Activated CD8-positive, alpha-beta T cell treated with anti-CD3 and anti-CD28 coated beads, Interleukin-2, amount 10 ng/mL, durations not matched to agents 7 days and 5 days (primary cell): ENCODE results near the gene APOBEC2. TPM values are rescaled to one million over a fixed set of nuclear protein-coding genes. Genes with fewer than 3 reads are reported as not detected.

Experiments used
- ATAC-seq: fragments of 150-1000 bp; cut with Tn5 transposase; one replicate; pipeline ENCODE4 v1.10.0; 2021; ENCODE audit warnings: moderate library complexity
- CTCF ChIA-PET: fragments of 350-600 bp; sonication (Branson Sonifier 250); formaldehyde crosslinking; loops from one replicate; lab custom pipeline; 2021; ENCODE audit warnings: antibody characterized with exemption; lab: Charles Lee
- POLR2A ChIA-PET: fragments of 350-600 bp; sonication (Branson Sonifier 250); formaldehyde crosslinking; loops from one replicate; lab custom pipeline; 2021; ENCODE audit warnings: antibody characterized with exemption; lab: Charles Lee
- DNase-seq: peaks from one replicate; pipeline ENCODE4 v3.0.0-alpha.2; 2020
- H3K27ac Mint-ChIP-seq: one replicate; pipeline ENCODE4 v1.8.0; 2021; ENCODE audit warnings: mild to moderate bottlenecking, mixed read lengths
- H3K27me3 Mint-ChIP-seq: one replicate; pipeline ENCODE4 v1.8.0; 2021; ENCODE audit warnings: low read depth, mixed read lengths
- H3K36me3 Mint-ChIP-seq: one replicate; pipeline ENCODE4 v1.8.0; 2021; ENCODE audit warnings: low read depth, mixed read lengths
- H3K4me1 Mint-ChIP-seq: one replicate; pipeline ENCODE4 v1.8.0; 2021; ENCODE audit warnings: low read depth, mixed read lengths
- H3K4me3 Mint-ChIP-seq: one replicate; pipeline ENCODE4 v1.8.0; 2021; ENCODE audit warnings: mild to moderate bottlenecking, mixed read lengths
- H3K9me3 Mint-ChIP-seq: one replicate; pipeline ENCODE4 v1.8.0; 2022; ENCODE audit warnings: mixed read lengths; ENCODE audit not compliant: insufficient read depth
- total RNA-seq, 2 experiments: library from RNA; stranded (reverse); gene quantifications; one replicate each; pipeline ENCODE4 v1.2.3, GENCODE V29; 2021

APOBEC2 gene
- total RNA-seq, 2 experiments from 2014 or later, result not detected

GRCh38 chr6:41061196-41061726 lies 8.3 kb downstream of the APOBEC2 start:
- no peaks in the 10 kb centered on the region for H3K27me3 Mint-ChIP-seq
- H3K36me3 Mint-ChIP-seq, result peaks cover 24% of the 10 kb centered on the region
- no peak overlapping the region for H3K27ac Mint-ChIP-seq
- DNase-seq, result no peak
- H3K4me1 Mint-ChIP-seq, result peaks cover 3% of the 10 kb centered on the region
- ATAC-seq, result no peak
- H3K9me3 Mint-ChIP-seq, result no peaks in the 10 kb centered on the region
- ChIA-PET CTCF (interaction anchor here (0.6 to 1.4 kb wide), 2 partner anchors 121 to 128 kb away, joined by 3 read pairs; no protein-coding TSS in a partner anchor), POLR2A (interaction anchor here (1.1 kb wide), 1 partner anchor 10 kb away, joined by 4 read pairs; no protein-coding TSS in a partner anchor)
- no peak overlapping the region for H3K4me3 Mint-ChIP-seq

GRCh38 chr6:41062056-41062455 lies 9.1 kb downstream of the APOBEC2 start:
- CTCF ChIA-PET, result no interaction called here
- H3K4me1 Mint-ChIP-seq, result peaks cover 9% of the 10 kb centered on the region
- H3K9me3 Mint-ChIP-seq, result no peaks in the 10 kb centered on the region
- H3K27me3 Mint-ChIP-seq, result no peaks in the 10 kb centered on the region
- no peak overlapping the region for H3K4me3 Mint-ChIP-seq
- no peak overlapping the region for H3K27ac Mint-ChIP-seq
- DNase-seq (no peak), ATAC-seq (no peak)
- peaks cover 31% of the 10 kb centered on the region for H3K36me3 Mint-ChIP-seq
- POLR2A ChIA-PET, result no interaction called here

- ATAC-seq, result no peak
Measured at GRCh38 chr6:41063884-41064285, 10.9 kb downstream of the APOBEC2 start.

GRCh38 chr6:41064841-41065240 lies 11.8 kb downstream of the APOBEC2 start:
- peaks cover 50% of the 10 kb centered on the region for H3K36me3 Mint-ChIP-seq
- CTCF ChIA-PET, result interaction anchor here (0.9 to 2.4 kb wide), 2 partner anchors 25 to 116 kb away, joined by 3 to 12 read pairs; partner anchors contain the start of gene UNC5CL
- peaks cover 30% of the 10 kb centered on the region for H3K4me1 Mint-ChIP-seq
- POLR2A ChIA-PET, result no interaction called here
- ATAC-seq (no peak), DNase-seq (no peak)
- H3K27me3 Mint-ChIP-seq, result no peaks in the 10 kb centered on the region
- H3K27ac Mint-ChIP-seq, result no peak overlapping the region
- H3K4me3 Mint-ChIP-seq, result no peak overlapping the region
- no peaks in the 10 kb centered on the region for H3K9me3 Mint-ChIP-seq

More at GRCh38 chr6:41063884-41064285, 10.9 kb downstream of the APOBEC2 start:
- Mint-ChIP-seq H3K4me1 (peaks cover 20% of the 10 kb centered on the region), H3K4me3 (no peak overlapping the region), H3K9me3 (no peaks in the 10 kb centered on the region), H3K36me3 (peaks cover 43% of the 10 kb centered on the region), H3K27ac (no peak overlapping the region), H3K27me3 (no peaks in the 10 kb centered on the region)
- CTCF ChIA-PET, result interaction anchor here (0.6 to 2.4 kb wide), 3 partner anchors 24 to 40 kb away, joined by 3 to 12 read pairs (median 5); partner anchors contain the start of gene UNC5CL
- DNase-seq, result no peak
- POLR2A ChIA-PET, result interaction anchor here (1.2 kb wide), 1 partner anchor 8 kb away, joined by 3 read pairs; the partner anchor contains the start of genes NFYA and OARD1

- Mint-ChIP-seq H3K36me3 (peaks cover 54% of the 10 kb centered on the region), H3K4me3 (no peak overlapping the region), H3K27ac (no peak overlapping the region), H3K27me3 (no peaks in the 10 kb centered on the region), H3K4me1 (peaks cover 33% of the 10 kb centered on the region), H3K9me3 (no peaks in the 10 kb centered on the region)
- POLR2A ChIA-PET, result no interaction called here
- no peak for DNase-seq
- CTCF ChIA-PET, result interaction anchor here (0.9 to 1.3 kb wide), 7 partner anchors 10 to 267 kb away, joined by 3 to 10 read pairs (median 4); partner anchors contain the start of gene UNC5CL
- ATAC-seq, result no peak
Measured at GRCh38 chr6:41065550-41066026, 12.6 kb downstream of the APOBEC2 start.

GRCh38 chr6:41066867-41067304 lies 13.9 kb downstream of the APOBEC2 start:
- peak; percentile 81 for DNase-seq
- Mint-ChIP-seq H3K4me1 (peaks cover 37% of the 10 kb centered on the region), H3K36me3 (peaks cover 49% of the 10 kb centered on the region), H3K4me3 (no peak overlapping the region), H3K27ac (no peak overlapping the region), H3K9me3 (no peaks in the 10 kb centered on the region), H3K27me3 (no peaks in the 10 kb centered on the region)
- POLR2A ChIA-PET, result no interaction called here
- no peak for ATAC-seq
- CTCF ChIA-PET, result interaction anchor here (0.9 to 4.7 kb wide), 11 partner anchors 8 to 130 kb away, joined by 3 to 29 read pairs (median 5); partner anchors contain the start of gene APOBEC2

GRCh38 chr6:41071501-41071922 lies 18.5 kb downstream of the APOBEC2 start:
- POLR2A ChIA-PET, result interaction anchor here (0.6 to 1.5 kb wide), 10 partner anchors 8 to 249 kb away, joined by 3 to 6 read pairs (median 4); partner anchors contain the start of gene TREML2
- peak overlapping the region; percentile 98 for H3K27ac Mint-ChIP-seq
- H3K4me1 Mint-ChIP-seq, result peaks cover 59% of the 10 kb centered on the region
- H3K9me3 Mint-ChIP-seq, result no peaks in the 10 kb centered on the region
- H3K27me3 Mint-ChIP-seq, result no peaks in the 10 kb centered on the region
- DNase-seq, result no peak
- H3K4me3 Mint-ChIP-seq, result peak overlapping the region; percentile 91
- H3K36me3 Mint-ChIP-seq, result peaks cover 48% of the 10 kb centered on the region
- CTCF ChIA-PET, result interaction anchor here (0.8 to 4.7 kb wide), 6 partner anchors 8 to 249 kb away, joined by 3 to 36 read pairs (median 6); partner anchors contain the start of gene UNC5CL
- ATAC-seq, result no peak

- H3K36me3 Mint-ChIP-seq, result peaks cover 41% of the 10 kb centered on the region
- H3K27ac Mint-ChIP-seq, result peak within 1 kb of the TSS; percentile 98
- peaks cover 54% of the 10 kb centered on the region for H3K4me1 Mint-ChIP-seq
- ChIA-PET POLR2A (interaction anchor here (0.6 to 1.8 kb wide), 13 partner anchors 9 to 265 kb away, joined by 3 to 11 read pairs (median 3); partner anchors contain the start of gene TREML2), CTCF (interaction anchor here (0.6 to 4.1 kb wide), 14 partner anchors 13 to 261 kb away, joined by 3 to 36 read pairs (median 4); partner anchors contain the start of genes TREML2 and UNC5CL)
- ATAC-seq (peak; percentile 79), DNase-seq (peak; percentile 100)
- H3K9me3 Mint-ChIP-seq, result no peaks in the 10 kb centered on the region
- peak within 1 kb of the TSS; percentile 91 for H3K4me3 Mint-ChIP-seq
- no peaks in the 10 kb centered on the region for H3K27me3 Mint-ChIP-seq
Measured at GRCh38 chr6:41071923-41072835, 19.2 kb downstream of the APOBEC2 start, which contains the start of gene OARD1. OARD1 (minus strand) TSS chr6:41072356; CDS start chr6:41071634, 722 bp downstream.

- peak within 1 kb of the TSS; percentile 98 for H3K27ac Mint-ChIP-seq
- H3K4me3 Mint-ChIP-seq, result peak within 1 kb of the TSS; percentile 91
- no peaks in the 10 kb centered on the region for H3K9me3 Mint-ChIP-seq
- H3K4me1 Mint-ChIP-seq, result peaks cover 55% of the 10 kb centered on the region
- peaks cover 35% of the 10 kb centered on the region for H3K36me3 Mint-ChIP-seq
- H3K27me3 Mint-ChIP-seq, result no peaks in the 10 kb centered on the region
- POLR2A ChIA-PET, result interaction anchor here (0.6 to 1.8 kb wide), 11 partner anchors 10 to 265 kb away, joined by 3 to 11 read pairs (median 3); partner anchors contain the start of gene TREML2
- CTCF ChIA-PET, result interaction anchor here (0.6 to 1.5 kb wide), 11 partner anchors 14 to 261 kb away, joined by 3 to 6 read pairs (median 4); partner anchors contain the start of gene TREML2
- ATAC-seq, result peak; percentile 80
- DNase-seq, result no peak
Measured at GRCh38 chr6:41072836-41073202, 19.8 kb downstream of the APOBEC2 start, which contains the start of gene NFYA. NFYA (plus strand) TSS chr6:41072974; CDS start chr6:41079090, 6,116 bp downstream.

- DNase-seq, result peak; percentile 89
- Mint-ChIP-seq H3K4me1 (peaks cover 52% of the 10 kb centered on the region), H3K4me3 (peak overlapping the region; percentile 91), H3K27ac (peak overlapping the region; percentile 98), H3K36me3 (peaks cover 33% of the 10 kb centered on the region), H3K27me3 (no peaks in the 10 kb centered on the region), H3K9me3 (no peaks in the 10 kb centered on the region)
- ChIA-PET CTCF (interaction anchor here (0.6 to 1.5 kb wide), 9 partner anchors 14 to 260 kb away, joined by 3 to 6 read pairs (median 4); partner anchors contain the start of gene TREML2), POLR2A (interaction anchor here (0.6 to 1.8 kb wide), 7 partner anchors 45 to 261 kb away, joined by 3 to 11 read pairs (median 3); partner anchors contain the start of gene TREML2)
- peak; percentile 3 for ATAC-seq
Measured at GRCh38 chr6:41073203-41073967, 20.4 kb downstream of the APOBEC2 start.
